ENCODE measurements around the gene PTGFRN.

- TF ChIP-seq CTCF (IDR thresholded peaks at IDR 0.05 in 2 of 3, conservative IDR thresholded peaks at IDR 0.05 in 1 of 3; ENCODE audit: borderline replicate concordance in 1 of 3, insufficient read depth in 1 of 3, low read depth in 2 of 3, low read length in 2 of 3) = no peak
- no peak for TF ChIP-seq POLR2A (IDR thresholded peaks at IDR 0.05; ENCODE audit: borderline replicate concordance, extremely low read depth, insufficient read depth, insufficient read length)
- no peak for TF ChIP-seq EZH2 (IDR thresholded peaks at IDR 0.05)
- TF ChIP-seq EZH2phosphoT487 (IDR thresholded peaks at IDR 0.05; ENCODE audit: borderline replicate concordance) = no peak
- no peak for TF ChIP-seq MAX (IDR thresholded peaks at IDR 0.05)
- TF ChIP-seq FOSL1 (IDR thresholded peaks at IDR 0.05; ENCODE audit: low read depth) = no peak
- TF ChIP-seq, protein P1, sequence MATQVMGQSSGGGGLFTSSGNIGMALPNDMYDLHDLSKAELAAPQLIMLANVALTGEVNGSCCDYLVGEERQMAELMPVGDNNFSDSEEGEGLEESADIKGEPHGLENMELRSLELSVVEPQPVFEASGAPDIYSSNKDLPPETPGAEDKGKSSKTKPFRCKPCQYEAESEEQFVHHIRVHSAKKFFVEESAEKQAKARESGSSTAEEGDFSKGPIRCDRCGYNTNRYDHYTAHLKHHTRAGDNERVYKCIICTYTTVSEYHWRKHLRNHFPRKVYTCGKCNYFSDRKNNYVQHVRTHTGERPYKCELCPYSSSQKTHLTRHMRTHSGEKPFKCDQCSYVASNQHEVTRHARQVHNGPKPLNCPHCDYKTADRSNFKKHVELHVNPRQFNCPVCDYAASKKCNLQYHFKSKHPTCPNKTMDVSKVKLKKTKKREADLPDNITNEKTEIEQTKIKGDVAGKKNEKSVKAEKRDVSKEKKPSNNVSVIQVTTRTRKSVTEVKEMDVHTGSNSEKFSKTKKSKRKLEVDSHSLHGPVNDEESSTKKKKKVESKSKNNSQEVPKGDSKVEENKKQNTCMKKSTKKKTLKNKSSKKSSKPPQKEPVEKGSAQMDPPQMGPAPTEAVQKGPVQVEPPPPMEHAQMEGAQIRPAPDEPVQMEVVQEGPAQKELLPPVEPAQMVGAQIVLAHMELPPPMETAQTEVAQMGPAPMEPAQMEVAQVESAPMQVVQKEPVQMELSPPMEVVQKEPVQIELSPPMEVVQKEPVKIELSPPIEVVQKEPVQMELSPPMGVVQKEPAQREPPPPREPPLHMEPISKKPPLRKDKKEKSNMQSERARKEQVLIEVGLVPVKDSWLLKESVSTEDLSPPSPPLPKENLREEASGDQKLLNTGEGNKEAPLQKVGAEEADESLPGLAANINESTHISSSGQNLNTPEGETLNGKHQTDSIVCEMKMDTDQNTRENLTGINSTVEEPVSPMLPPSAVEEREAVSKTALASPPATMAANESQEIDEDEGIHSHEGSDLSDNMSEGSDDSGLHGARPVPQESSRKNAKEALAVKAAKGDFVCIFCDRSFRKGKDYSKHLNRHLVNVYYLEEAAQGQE (IDR thresholded peaks at IDR 0.05; ENCODE audit: low read depth) = no peak
- TF ChIP-seq POLR2AphosphoS5 (IDR thresholded peaks at IDR 0.05; ENCODE audit: low read depth, low read length) = no peak
- TF ChIP-seq ZBTB33 (IDR thresholded peaks at IDR 0.05; ENCODE audit: extremely low read depth, insufficient replicate concordance, low read length) = no peak
These were observed 32.0 kb downstream of the PTGFRN start for GRCh38 chr1:116941670-116942069.

All from HCT116 (cell line).